Activated naive CD4-positive, alpha-beta T cell treated with Interleukin-2 at 50 U/mL for 16 hours (primary cell): ENCODE measurements around the gene OPRL1.

Source experiments
- DNase-seq: peaks from one replicate; pipeline ENCODE4 v3.0.0-alpha.2; 2020

OPRL1 gene

GRCh38 chr20:64056889-64057627 lies 22.8 kb upstream of the OPRL1 start:
- DNase-seq: no peak

DNA sequence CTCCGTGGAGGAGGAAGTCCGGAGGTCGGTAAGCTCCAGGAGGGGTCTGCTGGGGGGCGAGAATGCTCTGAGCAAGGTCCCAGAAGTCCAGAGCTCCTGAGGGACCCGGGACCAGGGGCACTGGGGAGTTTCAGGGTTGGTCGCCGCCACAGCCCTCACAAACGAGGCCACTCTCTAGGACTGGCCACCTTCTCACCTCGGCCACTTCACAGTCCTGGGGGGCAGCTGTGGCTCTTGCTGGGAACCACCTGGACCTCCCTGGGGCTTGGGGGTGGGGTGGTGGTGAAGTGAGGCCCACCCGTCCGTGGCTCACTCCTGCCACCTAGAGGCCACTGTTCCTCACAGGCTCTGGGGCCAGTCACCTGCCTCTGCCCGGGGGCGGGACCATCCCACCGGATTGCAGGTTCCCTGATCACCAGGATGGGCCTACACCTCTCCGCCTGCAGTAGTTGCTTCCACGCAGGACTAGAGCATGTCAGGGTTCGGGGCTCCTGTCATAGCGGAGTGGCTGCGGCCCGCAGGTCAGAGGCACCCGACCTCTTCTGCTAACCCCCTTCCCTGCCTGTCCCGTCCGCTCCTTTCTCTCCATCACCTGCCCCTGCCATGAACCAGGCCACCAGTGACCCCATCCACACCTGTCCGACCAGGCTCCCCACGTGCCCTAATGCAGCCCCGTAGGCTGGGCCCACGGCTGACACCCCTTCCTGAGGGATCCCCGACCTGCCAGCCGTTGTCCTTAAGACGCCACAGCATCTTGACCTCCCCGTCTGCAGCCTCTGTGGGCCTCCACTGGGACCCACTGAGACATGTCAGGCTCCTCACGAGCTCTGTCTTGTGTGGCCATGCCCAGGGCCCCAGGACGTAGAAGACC lies 22.0 kb upstream of the OPRL1 start:
- peak; percentile 82 for DNase-seq

DNA sequence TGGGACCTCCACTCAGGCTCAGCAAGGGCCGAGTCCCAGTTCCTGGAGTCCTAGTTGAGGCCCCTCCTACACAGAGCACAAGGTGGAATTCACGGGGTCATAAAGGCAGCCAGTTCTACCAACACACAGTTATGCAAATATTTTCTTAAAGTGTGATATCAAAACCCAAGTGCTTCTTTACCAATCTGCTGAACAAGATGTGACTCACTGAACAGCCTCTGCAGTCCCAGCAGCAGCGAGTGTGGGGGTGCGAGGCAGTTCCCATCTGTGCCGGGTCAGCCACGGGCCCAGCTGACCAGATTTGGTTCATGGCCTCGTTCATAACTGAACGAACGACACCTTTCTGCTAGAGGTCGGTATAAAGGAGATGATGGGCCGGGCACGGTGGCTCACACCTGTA lies 21.3 kb upstream of the OPRL1 start:
- no peak for DNase-seq

DNA sequence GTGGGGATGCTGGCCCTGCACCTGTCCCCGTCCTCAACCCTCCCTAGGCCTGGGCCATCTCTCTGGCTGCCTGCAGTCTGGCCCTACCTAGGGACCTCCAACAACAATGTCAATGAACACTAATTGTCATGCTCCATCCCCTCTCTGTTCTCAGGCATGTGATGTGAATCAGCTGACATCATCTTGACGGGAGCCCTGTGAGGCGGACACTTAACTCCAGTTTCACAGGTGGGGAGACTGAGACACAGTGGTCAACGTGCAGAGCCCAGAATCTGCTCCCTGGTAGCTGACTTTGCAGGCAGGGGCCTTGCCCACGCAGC lies 17.6 kb upstream of the OPRL1 start:
- DNase-seq: no peak

- DNase-seq: peak; percentile 95
These were observed 17.1 kb upstream of the OPRL1 start, which contains the start of gene TCEA2 for GRCh38 chr20:64062596-64063388. Gene TCEA2 (plus strand): TSS chr20:64063198. CDS start chr20:64063313, 115 bp downstream.

DNA sequence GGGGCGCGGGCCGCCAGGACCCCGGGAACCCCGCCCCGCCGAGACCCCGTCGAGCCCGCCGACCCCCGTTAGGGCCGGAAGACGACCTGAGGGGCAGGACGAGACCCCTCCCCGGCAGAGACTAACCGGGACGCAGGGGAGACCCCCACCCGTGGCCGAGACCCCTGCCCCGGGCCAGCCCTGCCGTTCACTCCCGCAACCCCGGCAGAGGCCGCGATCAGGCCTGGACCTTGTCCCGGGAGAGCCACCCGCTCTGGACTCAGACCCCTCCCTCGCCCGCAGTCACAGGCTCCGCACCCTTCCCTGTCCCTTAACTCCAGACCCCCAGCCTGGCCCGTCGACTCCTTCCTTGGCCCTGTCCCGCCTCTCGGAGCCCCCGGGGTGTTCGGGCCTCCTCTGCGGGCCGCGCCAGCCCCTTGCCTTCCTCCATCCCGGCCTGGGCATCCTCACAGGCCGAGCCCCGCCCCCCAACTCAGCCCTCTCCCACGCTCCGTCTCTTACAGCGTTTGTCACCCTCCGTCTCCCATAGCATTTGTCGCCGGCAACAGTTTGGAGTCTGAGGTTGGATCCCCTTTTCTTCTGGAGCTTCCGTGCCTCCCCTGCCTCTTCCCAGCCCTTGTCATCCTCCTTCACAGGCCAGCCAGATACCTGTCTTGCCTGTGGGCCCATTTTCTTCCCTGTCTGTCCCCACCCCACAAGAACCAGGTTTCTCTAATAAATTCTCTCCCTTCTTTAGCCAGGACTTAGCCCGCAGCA lies 16.3 kb upstream of the OPRL1 start:
- peak; percentile 50 for DNase-seq

DNA sequence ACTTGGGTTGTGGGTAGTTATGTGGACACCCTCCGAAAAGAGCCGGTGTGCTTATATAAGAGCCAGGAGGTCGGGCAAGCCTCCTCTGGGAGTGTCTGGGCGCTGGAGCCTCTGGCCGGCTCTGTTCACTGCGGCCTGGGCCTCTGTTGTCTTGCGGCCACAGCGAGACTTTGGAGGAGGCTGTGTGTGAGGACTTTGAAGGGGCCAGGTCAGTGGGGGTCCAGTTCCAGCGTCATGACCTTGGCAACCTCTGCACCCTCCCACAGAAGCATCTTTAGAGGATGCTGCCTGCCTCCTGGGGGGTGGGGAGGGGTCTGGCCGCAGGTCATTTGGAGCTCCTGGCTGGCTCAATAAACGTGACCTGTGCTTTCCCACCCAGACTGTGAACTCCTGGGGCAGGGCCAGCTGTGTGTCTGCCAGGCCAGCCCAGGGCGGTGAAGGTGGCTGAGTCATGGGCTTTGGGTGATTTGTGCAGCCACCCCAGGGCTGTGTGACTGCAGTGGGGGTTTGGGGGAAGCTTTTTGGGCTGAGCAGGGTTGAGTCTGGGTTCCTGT lies 15.7 kb upstream of the OPRL1 start:
- DNase-seq: no peak

DNA sequence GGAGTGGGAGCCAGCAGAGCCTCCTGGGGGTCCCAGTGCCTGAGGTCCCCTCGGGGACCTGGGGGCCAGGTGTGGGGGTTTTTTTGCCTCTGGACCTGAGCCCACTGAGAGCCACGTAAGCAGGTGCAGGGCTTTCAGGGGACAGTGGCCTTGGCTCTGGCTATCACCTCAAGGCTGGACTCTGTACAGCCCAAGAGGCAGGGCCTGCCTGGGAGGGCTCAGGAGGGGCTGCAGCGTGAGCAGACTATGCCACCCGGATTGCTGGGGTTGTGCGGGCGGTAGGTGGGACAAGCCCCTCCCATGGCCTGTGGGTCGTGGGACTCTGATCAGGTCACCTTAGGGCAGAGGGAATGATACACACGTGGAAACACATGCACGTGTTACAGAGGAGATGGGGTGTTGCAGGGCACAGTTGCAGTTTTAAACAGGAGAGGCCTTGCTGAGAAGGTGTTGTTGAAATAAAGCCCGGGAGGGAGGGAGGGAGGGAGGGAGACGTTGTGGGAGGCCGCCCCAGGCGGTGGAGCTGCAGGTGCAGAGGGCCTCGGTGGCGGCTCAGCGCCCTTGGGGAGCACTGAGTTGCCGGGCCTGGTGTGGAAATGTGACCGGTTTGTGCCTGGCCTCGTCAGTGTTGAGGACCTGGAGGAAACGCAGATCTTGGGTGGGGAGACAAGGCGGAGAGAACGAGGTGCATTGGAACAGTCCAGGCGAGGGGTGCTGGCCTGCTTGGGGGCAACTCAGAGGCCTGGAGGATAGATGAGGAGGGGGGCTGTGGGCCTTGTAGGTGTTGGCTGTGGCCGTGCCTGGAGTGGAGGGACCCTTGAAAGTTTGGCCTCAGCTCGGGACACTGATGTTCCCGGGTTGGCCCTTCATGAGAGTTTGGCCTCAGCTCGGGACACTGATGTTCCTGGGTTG lies 14.6 kb upstream of the OPRL1 start:
- DNase-seq: no peak

DNA sequence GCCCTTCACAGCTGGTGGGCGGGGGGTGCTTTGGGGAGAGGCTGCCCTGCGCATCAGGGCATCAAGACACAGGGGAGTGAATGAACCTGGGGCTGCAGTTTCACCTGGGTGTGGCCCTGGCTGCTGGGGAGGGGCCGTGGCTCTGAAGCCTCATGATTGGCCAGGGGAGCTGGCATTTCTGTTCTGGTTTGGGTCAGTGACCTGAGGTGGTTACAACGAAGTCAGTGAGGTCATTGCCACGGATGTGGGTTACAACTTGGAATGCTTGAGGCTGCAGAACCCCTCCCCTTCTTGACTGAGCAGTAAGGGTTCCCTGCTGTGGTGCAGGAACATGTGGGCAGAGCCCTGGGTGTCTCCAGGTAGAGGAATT lies 13.9 kb upstream of the OPRL1 start:
- DNase-seq: peak; percentile 48

DNA sequence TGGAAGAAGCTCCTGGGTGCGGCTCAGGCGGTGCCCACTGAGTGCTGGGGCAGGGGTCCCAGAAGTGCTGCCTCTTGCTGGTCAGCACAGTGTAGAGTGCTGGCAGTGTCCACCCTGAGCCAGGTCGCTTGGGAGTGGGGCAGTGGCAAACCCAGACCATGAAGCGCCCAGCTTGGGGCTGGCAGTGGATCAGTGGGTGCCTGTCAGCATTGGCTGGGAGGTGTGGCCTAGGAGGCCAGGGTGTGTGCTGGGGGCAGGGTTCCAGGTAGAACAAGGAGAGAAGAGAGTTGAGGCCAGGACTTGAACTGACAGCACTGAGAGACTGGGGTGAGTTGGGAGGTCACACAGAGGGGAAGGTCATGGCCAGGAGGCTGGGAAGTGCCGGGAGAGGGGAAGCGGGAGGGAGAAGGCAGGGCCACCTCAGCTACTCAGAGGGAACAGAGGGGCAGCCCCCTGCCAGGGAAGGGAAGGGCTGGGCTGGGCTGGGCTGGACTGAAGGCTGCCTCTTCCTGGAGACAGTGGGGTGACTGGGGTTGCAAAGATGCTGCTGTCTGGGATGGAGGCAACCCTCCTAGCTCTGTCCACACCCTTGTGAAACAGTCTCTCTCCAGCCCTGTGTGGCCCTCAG lies 12.8 kb upstream of the OPRL1 start:
- no peak for DNase-seq

GRCh38 chr20:64067733-64068307 lies 12.1 kb upstream of the OPRL1 start:
- no peak for DNase-seq

GRCh38 chr20:64068386-64069208 lies 11.3 kb upstream of the OPRL1 start:
- DNase-seq: no peak

DNA sequence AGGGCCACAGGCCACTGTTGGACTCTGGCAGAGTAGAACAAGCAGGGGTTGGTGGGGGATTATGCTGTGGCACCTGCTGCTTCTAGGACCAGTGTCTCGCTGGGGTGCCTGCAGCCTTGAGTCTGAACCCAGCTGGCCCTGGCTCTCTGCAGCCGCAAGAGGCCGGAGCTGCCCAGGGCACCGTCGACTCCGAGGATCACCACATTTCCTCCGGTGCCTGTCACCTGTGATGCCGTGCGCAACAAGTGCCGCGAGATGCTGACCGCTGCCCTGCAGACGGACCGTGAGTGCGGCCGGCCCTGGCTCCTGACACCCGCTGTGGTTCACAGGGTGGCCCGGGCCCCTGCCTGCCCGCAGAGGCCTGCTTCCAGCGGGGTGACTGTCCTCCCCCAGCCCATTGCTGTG lies 10.7 kb upstream of the OPRL1 start:
- no peak for DNase-seq

DNA sequence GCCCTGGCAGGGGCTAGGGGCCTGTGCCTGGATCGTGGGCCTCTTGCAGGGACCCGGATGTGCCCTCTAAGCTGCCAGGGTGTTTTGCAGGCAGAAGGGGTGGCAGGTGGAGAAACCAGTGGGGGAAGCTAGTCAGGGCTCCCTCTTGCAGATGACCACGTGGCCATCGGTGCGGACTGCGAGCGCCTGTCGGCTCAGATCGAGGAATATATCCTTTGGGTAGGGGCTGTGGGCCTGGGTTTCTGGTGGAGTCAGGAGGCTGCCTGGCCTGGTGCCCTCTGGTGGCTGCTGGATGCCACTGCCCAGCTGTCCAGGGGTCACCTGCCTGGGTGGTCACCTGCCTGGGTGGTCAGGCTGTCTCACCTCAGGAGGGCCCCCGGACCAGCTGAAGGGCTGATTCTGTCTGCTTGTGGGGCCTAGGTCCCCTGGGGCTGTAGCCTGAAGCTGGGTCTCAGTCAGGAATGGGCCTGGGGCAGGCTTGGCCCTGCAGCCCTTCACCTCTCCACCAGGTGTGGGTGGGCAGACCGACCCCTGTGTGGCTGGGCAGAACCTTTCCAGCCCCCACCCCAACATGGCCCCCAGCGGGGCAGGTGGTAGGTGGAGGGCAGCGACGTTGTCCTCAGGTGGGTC lies 10.2 kb upstream of the OPRL1 start:
- DNase-seq: peak; percentile 29

GRCh38 chr20:64070244-64070993 lies 9.5 kb upstream of the OPRL1 start:
- DNase-seq: no peak

- no peak for DNase-seq
These were observed 8.2 kb upstream of the OPRL1 start for GRCh38 chr20:64071341-64072332.

DNA sequence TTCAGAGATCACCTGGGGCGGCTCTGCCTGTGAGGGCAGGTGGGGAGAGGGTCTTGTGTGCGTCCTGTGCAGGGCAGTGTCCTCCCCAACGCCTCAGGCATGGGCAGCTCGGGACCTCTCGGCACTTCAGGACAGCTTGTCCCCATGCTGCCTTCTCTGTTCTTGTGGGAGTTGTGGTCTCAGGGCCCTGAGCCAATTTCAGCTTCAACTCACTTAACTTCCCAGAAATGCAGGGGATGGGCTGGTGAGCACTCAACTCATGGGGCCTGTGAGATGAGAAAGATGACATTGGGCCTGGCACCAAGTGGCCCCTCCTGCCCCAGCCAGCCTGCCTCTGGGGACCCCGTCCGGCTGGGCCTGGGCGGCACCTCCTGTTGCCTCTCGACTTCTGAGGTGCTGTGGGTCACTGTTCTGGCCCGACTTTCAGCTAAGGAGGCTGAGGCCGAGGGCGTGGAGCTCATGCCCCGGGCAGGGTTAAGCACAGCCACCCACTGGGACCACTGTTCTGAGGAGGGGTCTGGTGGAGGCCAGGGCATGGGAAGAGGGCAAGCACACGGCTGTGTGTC lies 7.3 kb upstream of the OPRL1 start:
- no peak for DNase-seq
